ENCODE data around the gene PPP3R1. TPM values are rescaled to one million over a fixed set of nuclear protein-coding genes. Genes with fewer than 3 reads are reported as not detected.

Gene PPP3R1
- total RNA-seq, 1 experiment from 2014 or later = 74.2 TPM

DNA sequence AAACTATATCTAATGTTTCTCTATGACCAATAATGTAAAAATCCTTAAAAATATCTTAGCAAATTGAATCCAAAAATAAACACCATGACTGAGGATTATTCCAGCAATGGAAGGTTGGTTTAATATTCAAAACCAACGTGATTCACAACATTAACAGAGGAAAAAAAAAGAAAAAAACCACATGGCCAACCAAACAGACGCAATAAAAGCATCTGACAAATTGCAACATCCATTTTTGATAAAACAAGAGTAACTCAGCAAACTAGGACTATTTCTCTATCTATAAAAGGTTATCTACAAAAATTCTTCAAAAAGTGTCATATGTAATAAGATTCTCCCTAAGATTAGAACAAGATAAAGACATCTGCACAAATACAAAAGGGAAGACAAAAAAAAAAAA is 28.9 kb downstream of the PPP3R1 start:
- Mint-ChIP-seq H3K4me3 (no peak overlapping the region), H3K36me3 (ENCODE audit: insufficient read depth in 1 of 3, low read depth in 3 of 3) (0 out of 7 replicates have a peak, but pooled peaks cover 0 to 1% (median 0%) of the 10 kb centered on the region in 3 experiments), H3K27ac (no peak overlapping the region), H3K9me3 (no peaks in the 10 kb centered on the region; a peak in 1 of 5 replicates), H3K27me3 (ENCODE audit: low read depth) (no peaks in the 10 kb centered on the region), H3K4me1 (peaks cover 35 to 42% of the 10 kb centered on the region in 2 experiments)
- H3K18ac ChIP-seq (ENCODE audit: insufficient read length, low read depth, low read length) = no peak overlapping the region
- H2AK5ac ChIP-seq (ENCODE audit: insufficient read length, low read length) = no peak overlapping the region
- no peak for TF ChIP-seq CTCF (conservative IDR thresholded peaks at IDR 0.05)
- no CpG with 5 or more reads among the region's 2 CpGs for WGBS (ENCODE audit: extremely low coverage, insufficient read length, low lambda C conversion rate)
- H3K4me2 ChIP-seq (ENCODE audit: insufficient read depth, insufficient read length, low read length) = no peak overlapping the region
- no peak overlapping the region for H3T11ph ChIP-seq (ENCODE audit: low read length)
- no peak overlapping the region for H4K8ac ChIP-seq (replicated peaks; ENCODE audit: insufficient read length, low read depth, low read length)
- no peaks in the 10 kb centered on the region for H3K9me3 ChIP-seq (ENCODE audit: control insufficient read depth, low read depth, low read length)
- H2AFZ ChIP-seq (ENCODE audit: low read length) = no peak overlapping the region
- peaks cover 2% of the 10 kb centered on the region; the same call in 1 of the 2 replicates for H3K4me1 ChIP-seq (ENCODE audit: insufficient read depth, low read length)
- H3K79me2 ChIP-seq (ENCODE audit: insufficient read depth, low read length) = peaks cover 24% of the 10 kb centered on the region; the same call in 1 of the 2 replicates
- no peaks in the 10 kb centered on the region for H3K23me2 ChIP-seq (ENCODE audit: insufficient read length, low read depth, low read length, poor library complexity, severe bottlenecking)
- H3K14ac ChIP-seq (ENCODE audit: insufficient read depth, low read length) = no peak overlapping the region
- no peaks in the 10 kb centered on the region for H4K20me1 ChIP-seq (ENCODE audit: control insufficient read depth, insufficient read depth, insufficient read length)
- peaks cover 4% of the 10 kb centered on the region for H3K79me1 ChIP-seq (ENCODE audit: insufficient read depth, low read depth, low read length, poor library complexity, severe bottlenecking)
- no peak overlapping the region for H2BK5ac ChIP-seq (ENCODE audit: insufficient read length, low read length)
- no peak overlapping the region for H4K91ac ChIP-seq (ENCODE audit: insufficient read length, low read depth, low read length)
- no peak overlapping the region for H2BK20ac ChIP-seq (ENCODE audit: low read depth, low read length, poor library complexity, severe bottlenecking)
- no peaks in the 10 kb centered on the region for H3K27me3 ChIP-seq (ENCODE audit: insufficient read depth, low read length)
- no peak for DNase-seq
- no peak overlapping the region for H3K4ac ChIP-seq (ENCODE audit: low read depth, low read length)
- no peak overlapping the region for H3K56ac ChIP-seq (ENCODE audit: insufficient read length, low read depth, low read length)
- no peak overlapping the region for H2BK120ac ChIP-seq (ENCODE audit: low read depth, low read length, poor library complexity, severe bottlenecking)
- no peak overlapping the region for H4K5ac ChIP-seq (ENCODE audit: insufficient read length, low read depth, low read length)
- no peak overlapping the region for H3K23ac ChIP-seq (ENCODE audit: insufficient read length, low read depth, low read length)
- H3K27ac ChIP-seq (ENCODE audit: insufficient read length, low read depth, low read length) = no peak overlapping the region
- no peak overlapping the region for H2BK12ac ChIP-seq (ENCODE audit: insufficient read length, low read depth, low read length)
- H3K9ac ChIP-seq (ENCODE audit: extremely low read depth, insufficient read length, low read length) = no peak overlapping the region
- no peak overlapping the region for H2BK15ac ChIP-seq (ENCODE audit: low read depth, low read length)

Measured in H9 (cell line).